Measurements from ENCODE around the gene PILRA. TPM values are rescaled to one million over a fixed set of nuclear protein-coding genes. Genes with fewer than 3 reads are reported as not detected.
A peak's percentile ranks its signal among the peaks of the same experiment; 100 is the strongest.
"Not testable (repeated sequence)": the region's sequence is repeated elsewhere in the genome, so short reads cannot be mapped to it uniquely, and the experiment has no call there.

PILRA gene
- total RNA-seq (10 to 100 TPM; 20.6 to 52.3 TPM), polyA plus RNA-seq (ENCODE audit: insufficient read length in 6 of 6) (1 to 10 TPM; 5.0 to 7.0 (median 5.7) TPM)
- long read RNA-seq, donor 1, partial matches to known transcripts, result 9 of 22 reads
- long read RNA-seq, donor 1, other reads (novel, unspliced or antisense), result 12 of 22 reads
- long read RNA-seq, donor 2, result 0 reads
- long read RNA-seq, donor 3, partial matches to known transcripts, result 0 of 1 reads
- long read RNA-seq, donor 3, other reads (novel, unspliced or antisense), result 0 of 1 reads
- long read RNA-seq, donor 4, transcript PILRA-202 (6 exons, 1,011 nt), result minor isoform, 7 of 20 reads
- long read RNA-seq, donor 4, transcript PILRA-201 (7 exons, 1,316 nt), result major isoform, 9 of 20 reads
- long read RNA-seq, donor 4, partial matches to known transcripts, result 3 of 20 reads
- long read RNA-seq, donor 4, other reads (novel, unspliced or antisense), result 1 of 20 reads
- long read RNA-seq, donor 5, partial matches to known transcripts, result 0 of 1 reads
- long read RNA-seq, donor 5, other reads (novel, unspliced or antisense), result 0 of 1 reads
- long read RNA-seq, donor 6, result 0 reads
- long read RNA-seq, donor 7, result 0 reads
- long read RNA-seq, donor 8, partial matches to known transcripts, result 0 of 1 reads
- long read RNA-seq, donor 8, other reads (novel, unspliced or antisense), result 0 of 1 reads
- long read RNA-seq, donor 9, result 0 reads
- long read RNA-seq, donor 10, transcript PILRA-202 (6 exons, 1,011 nt), result minor isoform, 32 of 78 reads
- long read RNA-seq, donor 10, transcript PILRA-201 (7 exons, 1,316 nt), result major isoform, 41 of 78 reads
- long read RNA-seq, donor 10, partial matches to known transcripts, result 2 of 78 reads
- long read RNA-seq, donor 10, other reads (novel, unspliced or antisense), result 3 of 78 reads
- long read RNA-seq, donor 11, result 0 reads
- long read RNA-seq, donor 12, partial matches to known transcripts, result 0 of 1 reads
- long read RNA-seq, donor 12, other reads (novel, unspliced or antisense), result 0 of 1 reads

DNA sequence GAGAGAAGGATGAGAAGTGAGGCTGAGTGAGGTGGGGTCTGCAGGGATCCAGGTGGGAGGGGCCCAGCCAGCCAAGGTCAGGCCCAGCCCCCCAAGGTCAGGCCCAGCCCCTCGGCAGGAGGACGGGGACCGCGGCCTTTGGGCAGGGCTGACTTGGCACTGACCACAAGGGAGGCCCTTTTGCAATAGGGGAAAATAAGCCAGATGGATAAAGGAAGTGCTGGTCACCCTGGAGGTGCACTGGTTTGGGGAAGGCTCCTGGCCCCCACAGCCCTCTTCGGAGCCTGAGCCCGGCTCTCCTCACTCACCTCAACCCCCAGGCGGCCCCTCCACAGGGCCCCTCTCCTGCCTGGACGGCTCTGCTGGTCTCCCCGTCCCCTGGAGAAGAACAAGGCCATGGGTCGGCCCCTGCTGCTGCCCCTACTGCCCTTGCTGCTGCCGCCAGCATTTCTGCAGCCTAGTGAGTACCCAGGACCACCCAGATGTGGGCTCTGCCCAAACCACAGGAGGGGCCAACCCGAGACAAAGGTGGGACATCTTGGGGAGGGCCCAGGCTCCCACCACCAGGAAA lies at the start of gene PILRA:
PILRA (plus strand) TSS at position 227 of the 571 bp plus-strand sequence; CDS start at position 397, 170 bp downstream.
- peaks cover 0 to 75% of the 10 kb centered on the region in 2 donors for H3K4me1 ChIP-seq
- H3K27ac ChIP-seq, result peak within 1 kb of the TSS; percentile 75 to 94
- TF ChIP-seq, protein P1, sequence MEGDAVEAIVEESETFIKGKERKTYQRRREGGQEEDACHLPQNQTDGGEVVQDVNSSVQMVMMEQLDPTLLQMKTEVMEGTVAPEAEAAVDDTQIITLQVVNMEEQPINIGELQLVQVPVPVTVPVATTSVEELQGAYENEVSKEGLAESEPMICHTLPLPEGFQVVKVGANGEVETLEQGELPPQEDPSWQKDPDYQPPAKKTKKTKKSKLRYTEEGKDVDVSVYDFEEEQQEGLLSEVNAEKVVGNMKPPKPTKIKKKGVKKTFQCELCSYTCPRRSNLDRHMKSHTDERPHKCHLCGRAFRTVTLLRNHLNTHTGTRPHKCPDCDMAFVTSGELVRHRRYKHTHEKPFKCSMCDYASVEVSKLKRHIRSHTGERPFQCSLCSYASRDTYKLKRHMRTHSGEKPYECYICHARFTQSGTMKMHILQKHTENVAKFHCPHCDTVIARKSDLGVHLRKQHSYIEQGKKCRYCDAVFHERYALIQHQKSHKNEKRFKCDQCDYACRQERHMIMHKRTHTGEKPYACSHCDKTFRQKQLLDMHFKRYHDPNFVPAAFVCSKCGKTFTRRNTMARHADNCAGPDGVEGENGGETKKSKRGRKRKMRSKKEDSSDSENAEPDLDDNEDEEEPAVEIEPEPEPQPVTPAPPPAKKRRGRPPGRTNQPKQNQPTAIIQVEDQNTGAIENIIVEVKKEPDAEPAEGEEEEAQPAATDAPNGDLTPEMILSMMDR (IDR thresholded peaks at IDR 0.05), result no peak
- peak within 1 kb of the TSS in 1 of 2 donors; percentile 47 for H3K4me3 ChIP-seq
- ATAC-seq (peak; percentile 54), DNase-seq (peak in 2 of 4 donors; percentile 53 to 89)
- no peaks in the 10 kb centered on the region for H3K27me3 ChIP-seq
- no peaks in the 10 kb centered on the region for H3K9me3 ChIP-seq
- H3K36me3 ChIP-seq, result peaks cover 0 to 9% of the 10 kb centered on the region in 2 donors
- intact Hi-C loops (cut with DNase I), result no loop called here

DNA sequence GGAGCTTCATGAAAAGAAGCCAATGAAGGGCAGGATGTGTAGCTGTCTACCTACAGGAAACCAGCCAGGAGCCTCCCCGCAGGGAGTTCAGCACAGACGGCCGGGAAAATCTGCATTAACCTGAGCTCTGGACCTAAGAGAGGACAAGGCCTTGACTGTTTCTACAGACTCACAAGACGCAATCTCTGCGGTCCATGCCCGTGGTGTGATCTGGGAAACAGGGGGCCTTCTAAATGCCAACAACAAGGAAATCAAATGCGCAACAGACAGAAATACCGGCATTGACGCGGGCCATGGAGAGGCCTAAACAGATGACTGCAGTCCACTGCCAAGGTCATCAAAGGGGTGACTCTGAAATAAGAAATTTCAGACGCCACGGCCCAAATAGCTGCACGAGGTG lies 49.1 kb upstream of the PILRA start:
- ATAC-seq; H3K9me3 ChIP-seq; DNase-seq; H3K4me3 ChIP-seq; H3K27me3 ChIP-seq; H3K27ac ChIP-seq; intact Hi-C loops (cut with DNase I); H3K4me1 ChIP-seq: not testable (repeated sequence)
- peaks cover 0 to 37% of the 10 kb centered on the region in 2 donors for H3K36me3 ChIP-seq

DNA sequence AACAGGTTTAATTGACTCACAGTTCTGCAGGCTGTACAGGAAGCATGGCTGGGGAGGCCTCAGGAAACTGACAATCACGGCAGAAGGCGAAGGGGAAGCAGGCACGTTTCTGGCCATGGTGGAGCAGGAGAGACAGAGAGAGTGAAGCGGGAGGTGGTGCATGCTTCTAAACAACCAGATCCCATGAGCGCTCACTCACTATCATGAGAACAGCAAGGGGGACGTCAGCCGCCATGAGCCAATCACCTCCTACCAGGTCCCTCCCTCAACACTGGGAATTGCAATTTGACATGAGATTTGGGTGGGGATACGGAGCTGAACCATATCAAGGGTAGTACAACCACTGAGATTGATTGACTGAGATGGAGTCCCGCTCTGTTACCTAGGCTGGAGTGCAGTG lies 47.6 kb upstream of the PILRA start:
- ATAC-seq; DNase-seq; intact Hi-C loops (cut with DNase I); H3K9me3 ChIP-seq; H3K27ac ChIP-seq; H3K4me1 ChIP-seq; H3K4me3 ChIP-seq; H3K27me3 ChIP-seq: not testable (repeated sequence)
- peaks cover 0 to 30% of the 10 kb centered on the region in 2 donors for H3K36me3 ChIP-seq

DNA sequence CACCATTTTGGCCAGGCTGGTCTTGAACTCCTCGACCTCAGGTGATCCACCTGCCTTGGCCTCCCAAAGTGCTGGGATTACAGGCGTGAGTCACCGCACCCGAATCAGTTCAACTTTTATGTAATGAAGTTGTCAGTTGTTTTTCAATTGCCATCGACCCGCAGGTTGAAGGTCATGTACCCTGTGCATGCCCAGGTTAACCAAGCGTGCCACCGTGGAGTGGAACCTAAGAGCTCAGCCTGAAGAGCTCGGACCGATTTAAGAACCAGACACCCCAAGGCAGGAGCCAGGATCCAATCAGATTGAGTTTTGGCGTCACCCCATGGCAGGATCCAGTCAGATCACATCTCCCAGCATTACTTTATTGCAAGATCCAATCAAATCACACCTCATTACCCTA lies 46.4 kb upstream of the PILRA start:
- intact Hi-C loops (cut with DNase I); H3K9me3 ChIP-seq; ATAC-seq: not testable (repeated sequence)

DNA sequence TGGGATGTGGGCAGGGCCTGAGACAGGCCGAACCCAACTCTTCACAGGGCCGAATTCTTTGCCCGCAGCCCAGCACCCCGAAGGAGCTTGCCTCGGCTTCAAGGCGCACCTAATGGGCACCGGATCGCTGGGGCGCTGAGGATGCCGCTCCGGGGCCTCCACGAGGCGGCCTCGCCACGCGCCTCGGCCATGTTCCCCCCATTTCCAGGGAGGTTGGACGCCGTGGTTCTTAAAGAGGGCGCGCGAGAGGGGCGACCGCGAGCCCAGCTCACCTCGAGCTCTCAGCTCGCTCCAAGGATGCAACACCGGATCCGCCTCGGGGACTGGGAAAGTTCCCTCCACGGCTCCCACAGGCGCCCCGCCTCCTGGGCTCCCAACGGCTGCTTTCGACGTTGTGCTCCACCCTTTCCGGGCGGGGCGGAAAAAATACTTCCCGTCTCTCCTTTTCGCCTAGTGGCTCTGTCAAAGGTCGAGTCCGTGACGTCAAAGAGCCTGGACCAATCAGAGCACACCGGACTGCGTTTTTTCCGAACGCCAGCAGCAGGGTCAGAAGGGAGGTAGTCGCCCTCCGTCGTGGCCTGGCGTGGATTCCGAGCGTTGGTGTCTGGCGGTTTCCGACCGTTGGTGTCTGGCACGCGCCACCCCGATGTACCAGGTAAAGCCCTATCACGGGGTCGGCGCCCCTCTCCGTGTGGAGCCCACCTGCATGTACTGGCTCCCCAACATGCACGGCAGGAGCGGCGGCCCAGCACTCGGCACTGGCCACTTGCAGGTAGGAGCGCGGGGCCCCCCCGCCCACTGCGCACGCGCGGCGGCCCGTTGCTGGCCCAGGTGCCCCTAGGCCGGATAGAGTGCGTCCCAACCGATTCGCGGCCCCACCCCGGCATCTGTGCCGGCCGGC lies 37.5 kb upstream of the PILRA start:
- H3K9me3 ChIP-seq; intact Hi-C loops (cut with DNase I); H3K27me3 ChIP-seq: not testable (repeated sequence)
- DNase-seq (peak; percentile 88 to 96 (median 92)), ATAC-seq (peak; percentile 98)
- peak overlapping the region; percentile 93 to 97 for H3K27ac ChIP-seq
- H3K36me3 ChIP-seq, result peaks cover 0 to 15% of the 10 kb centered on the region in 2 donors
- H3K4me1 ChIP-seq, result peaks cover 3 to 17% of the 10 kb centered on the region in 2 donors
- peak overlapping the region; percentile 64 to 76 for H3K4me3 ChIP-seq

More for the DNA sequence above, 46.4 kb upstream of the PILRA start:
- peaks cover 0 to 28% of the 10 kb centered on the region in 2 donors for H3K36me3 ChIP-seq
- H3K4me1 ChIP-seq, DNase-seq, H3K27me3 ChIP-seq, H3K27ac ChIP-seq, H3K4me3 ChIP-seq: not testable (repeated sequence)

DNA sequence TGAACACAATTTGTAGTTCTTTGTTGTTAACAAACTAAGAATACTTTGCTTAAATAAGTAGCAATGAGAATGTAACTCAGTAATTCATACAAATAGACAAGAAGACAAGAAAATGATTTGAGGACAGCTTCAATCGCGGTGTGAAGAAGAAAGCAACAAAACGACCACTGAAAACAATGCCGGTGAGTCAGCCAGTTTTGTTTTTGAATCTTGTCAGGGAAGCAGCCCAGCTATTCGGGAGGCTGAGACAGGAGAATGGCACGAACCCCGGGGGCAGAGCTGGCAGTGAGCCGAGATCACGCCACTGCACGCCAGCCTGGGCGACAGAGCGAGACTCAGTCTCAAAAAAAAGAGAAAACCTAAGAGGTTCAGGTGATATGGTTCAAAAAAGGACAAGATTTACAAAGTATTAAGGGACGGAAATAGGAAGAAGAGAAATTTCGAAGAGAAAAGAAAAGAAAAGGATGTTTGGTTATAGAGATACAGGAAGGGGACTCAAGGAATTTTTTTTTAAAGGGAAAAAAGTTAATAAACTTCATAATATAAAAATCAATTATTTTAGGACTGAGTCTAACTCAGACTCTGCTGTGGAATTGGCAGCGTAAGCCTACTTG lies 35.1 kb upstream of the PILRA start:
- H3K27me3 ChIP-seq; DNase-seq; H3K9me3 ChIP-seq; H3K27ac ChIP-seq; H3K4me3 ChIP-seq; intact Hi-C loops (cut with DNase I); ATAC-seq: not testable (repeated sequence)
- Histone ChIP-seq H3K36me3 (peaks cover 0 to 28% of the 10 kb centered on the region in 2 donors), H3K4me1 (peaks cover 3 to 14% of the 10 kb centered on the region in 2 donors)

DNA sequence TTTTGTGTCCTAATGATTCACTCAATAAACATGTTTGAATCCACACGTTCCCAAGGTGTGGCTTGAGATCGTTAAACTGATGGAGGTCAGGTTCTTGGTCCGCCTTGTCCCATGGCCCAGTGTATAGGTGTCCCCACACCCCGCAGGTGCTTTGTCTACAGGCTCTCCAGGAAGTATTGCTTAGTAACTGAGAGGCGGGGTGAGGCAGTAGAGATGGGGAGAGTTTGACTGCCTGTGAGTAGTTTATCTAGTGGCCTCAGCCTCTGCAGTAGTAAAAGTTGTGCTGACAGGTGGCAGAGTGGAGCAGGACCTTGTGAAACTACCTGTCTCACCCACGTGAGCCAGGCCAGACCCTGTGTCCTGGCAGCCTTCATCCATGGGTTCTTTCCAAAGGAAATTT lies 32.0 kb upstream of the PILRA start:
- DNase-seq; intact Hi-C loops (cut with DNase I); H3K9me3 ChIP-seq; H3K4me3 ChIP-seq; H3K27ac ChIP-seq; H3K27me3 ChIP-seq: not testable (repeated sequence)
- peak; percentile 35 for ATAC-seq
- Histone ChIP-seq H3K4me1 (peaks cover 0 to 22% of the 10 kb centered on the region in 2 donors), H3K36me3 (peaks cover 0 to 37% of the 10 kb centered on the region in 2 donors)
